Measurements from ENCODE around the gene CREB3L4.

GRCh38 chr1:153921803-153922075 is 46.0 kb upstream of the CREB3L4 start:
- TF ChIP-seq CTCF (optimal IDR thresholded peaks at IDR 0.05 in 1 of 3, IDR thresholded peaks at IDR 0.05 in 1 of 3, conservative IDR thresholded peaks at IDR 0.05 in 1 of 3; ENCODE audit: extremely low read depth in 1 of 3, insufficient read depth in 2 of 3, low read length in 3 of 3) (no peak), EZH2 (IDR thresholded peaks at IDR 0.05; ENCODE audit: low read length) (no peak)
